Measurements from ENCODE around the gene PRKCE. TPM values are rescaled to one million over a fixed set of nuclear protein-coding genes. Genes with fewer than 3 reads are reported as not detected.

The PRKCE gene
- total RNA-seq, 1 experiment from 2014 or later: 1.3 TPM

DNA sequence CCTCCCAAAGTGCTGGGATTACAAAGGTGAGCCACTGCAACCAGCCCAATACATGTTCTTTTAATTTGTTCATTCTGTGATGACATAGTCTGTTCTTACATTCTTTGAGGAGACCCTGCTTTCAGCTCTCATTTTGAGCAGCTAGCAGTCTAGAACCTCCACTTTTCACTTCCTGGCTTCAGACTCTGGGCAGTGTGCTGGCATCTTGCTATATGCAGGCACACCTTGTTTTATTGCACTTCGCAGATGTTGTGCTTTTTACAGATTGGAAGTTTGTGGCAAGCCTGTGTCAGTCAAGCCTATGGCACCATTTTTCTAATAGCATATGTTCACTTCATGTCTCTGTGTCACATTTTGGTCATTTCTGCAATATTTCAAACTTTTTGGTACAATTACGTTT is 72.4 kb downstream of the PRKCE start:
- H3K27me3 ChIP-seq (ENCODE audit: insufficient read depth, low read length): no peaks in the 10 kb centered on the region
- H3T11ph ChIP-seq (ENCODE audit: low read length): no peak overlapping the region
- H2AFZ ChIP-seq (ENCODE audit: low read length): no peak overlapping the region
- no peak overlapping the region for H3K56ac ChIP-seq (ENCODE audit: insufficient read length, low read depth, low read length)
- H3K18ac ChIP-seq (ENCODE audit: insufficient read length, low read depth, low read length): no peak overlapping the region
- no peak overlapping the region for H2BK12ac ChIP-seq (ENCODE audit: insufficient read length, low read depth, low read length)
- no peaks in the 10 kb centered on the region for H3K4me1 ChIP-seq (ENCODE audit: insufficient read depth, low read length)
- H3K79me2 ChIP-seq (ENCODE audit: insufficient read depth, low read length): no peaks in the 10 kb centered on the region
- no peak overlapping the region for H2BK15ac ChIP-seq (ENCODE audit: low read depth, low read length)
- Mint-ChIP-seq H3K36me3 (ENCODE audit: insufficient read depth in 1 of 3, low read depth in 3 of 3) (no peaks in the 10 kb centered on the region), H3K4me1 (peaks cover 13 to 15% of the 10 kb centered on the region in 2 experiments), H3K27ac (no peak overlapping the region), H3K9me3 (no peaks in the 10 kb centered on the region), H3K4me3 (no peak overlapping the region), H3K27me3 (ENCODE audit: low read depth) (0 out of 2 replicates have a peak, but pooled peaks cover 2% of the 10 kb centered on the region)
- no peak overlapping the region for H3K27ac ChIP-seq (ENCODE audit: insufficient read length, low read depth, low read length)
- H4K91ac ChIP-seq (ENCODE audit: insufficient read length, low read depth, low read length): no peak overlapping the region
- H4K20me1 ChIP-seq (ENCODE audit: control insufficient read depth, insufficient read depth, insufficient read length): no peaks in the 10 kb centered on the region
- TF ChIP-seq, protein P1, sequence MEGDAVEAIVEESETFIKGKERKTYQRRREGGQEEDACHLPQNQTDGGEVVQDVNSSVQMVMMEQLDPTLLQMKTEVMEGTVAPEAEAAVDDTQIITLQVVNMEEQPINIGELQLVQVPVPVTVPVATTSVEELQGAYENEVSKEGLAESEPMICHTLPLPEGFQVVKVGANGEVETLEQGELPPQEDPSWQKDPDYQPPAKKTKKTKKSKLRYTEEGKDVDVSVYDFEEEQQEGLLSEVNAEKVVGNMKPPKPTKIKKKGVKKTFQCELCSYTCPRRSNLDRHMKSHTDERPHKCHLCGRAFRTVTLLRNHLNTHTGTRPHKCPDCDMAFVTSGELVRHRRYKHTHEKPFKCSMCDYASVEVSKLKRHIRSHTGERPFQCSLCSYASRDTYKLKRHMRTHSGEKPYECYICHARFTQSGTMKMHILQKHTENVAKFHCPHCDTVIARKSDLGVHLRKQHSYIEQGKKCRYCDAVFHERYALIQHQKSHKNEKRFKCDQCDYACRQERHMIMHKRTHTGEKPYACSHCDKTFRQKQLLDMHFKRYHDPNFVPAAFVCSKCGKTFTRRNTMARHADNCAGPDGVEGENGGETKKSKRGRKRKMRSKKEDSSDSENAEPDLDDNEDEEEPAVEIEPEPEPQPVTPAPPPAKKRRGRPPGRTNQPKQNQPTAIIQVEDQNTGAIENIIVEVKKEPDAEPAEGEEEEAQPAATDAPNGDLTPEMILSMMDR (conservative IDR thresholded peaks at IDR 0.05): no peak
- H3K79me1 ChIP-seq (ENCODE audit: insufficient read depth, low read depth, low read length, poor library complexity, severe bottlenecking): no peaks in the 10 kb centered on the region
- no peak for DNase-seq
- no peak overlapping the region for H2BK5ac ChIP-seq (ENCODE audit: insufficient read length, low read length)
- H4K8ac ChIP-seq (replicated peaks; ENCODE audit: insufficient read length, low read depth, low read length): no peak overlapping the region
- no peak overlapping the region for H2AK5ac ChIP-seq (ENCODE audit: insufficient read length, low read length)
- H4K5ac ChIP-seq (ENCODE audit: insufficient read length, low read depth, low read length): no peak overlapping the region
- no CpG with 5 or more reads among the region's 2 CpGs for WGBS (ENCODE audit: extremely low coverage, insufficient read length, low lambda C conversion rate)
- no peaks in the 10 kb centered on the region for H3K9me3 ChIP-seq (ENCODE audit: control insufficient read depth, low read depth, low read length)
- H3K4me2 ChIP-seq (ENCODE audit: insufficient read depth, insufficient read length, low read length): no peak overlapping the region
- H3K4ac ChIP-seq (ENCODE audit: low read depth, low read length): no peak overlapping the region
- peaks cover 2% of the 10 kb centered on the region for H3K23me2 ChIP-seq (ENCODE audit: insufficient read length, low read depth, low read length, poor library complexity, severe bottlenecking)
- no peak overlapping the region for H3K9ac ChIP-seq (ENCODE audit: extremely low read depth, insufficient read length, low read length)
- H3K23ac ChIP-seq (ENCODE audit: insufficient read length, low read depth, low read length): no peak overlapping the region
- H2BK20ac ChIP-seq (ENCODE audit: low read depth, low read length, poor library complexity, severe bottlenecking): no peak overlapping the region
- no peak overlapping the region for H2BK120ac ChIP-seq (ENCODE audit: low read depth, low read length, poor library complexity, severe bottlenecking)
- no peak overlapping the region for H3K14ac ChIP-seq (ENCODE audit: insufficient read depth, low read length)
